GM12891 (cell line): ENCODE data around the gene ARV1.

ENCODE experiments used
- DNase-seq: peaks from one replicate; pipeline ENCODE4 v3.0.0; 2011; ENCODE audit warnings: low spot score; ENCODE audit not compliant: insufficient read length
- FAIRE-seq: peaks from 2 replicates; lab custom pipeline; 2011; peaks lifted over from hg19 to GRCh38; lab: Jason Lieb, UNC
- PAX5 ChIP-seq: IDR thresholded peaks from 2 replicates; pipeline ENCODE4 v1.6.1; 2011; ENCODE audit warnings: low read length, moderate library complexity, mild to moderate bottlenecking; ENCODE audit not compliant: insufficient read depth, severe bottlenecking
- POLR2A ChIP-seq: IDR thresholded peaks from 2 replicates; pipeline ENCODE4 v1.6.1; 2011; ENCODE audit warnings: low read depth, low read length, control low read depth
- POLR2AphosphoS5 ChIP-seq: IDR thresholded peaks from 2 replicates; pipeline ENCODE4 v1.6.1; 2011; ENCODE audit warnings: low read depth, low read length, control low read depth
- POU2F2 ChIP-seq: IDR thresholded peaks from 2 replicates; pipeline ENCODE4 v1.6.1; 2011; ENCODE audit warnings: low read depth, mild to moderate bottlenecking, control low read depth, low read length, moderate library complexity
- SPI1 ChIP-seq: IDR thresholded peaks from 2 replicates; pipeline ENCODE4 v1.6.1; 2011; ENCODE audit warnings: low read depth, low read length, control low read depth
- TAF1 ChIP-seq: IDR thresholded peaks from 2 replicates; pipeline ENCODE4 v1.6.1; 2011; ENCODE audit warnings: low read depth, low read length, control low read depth

Gene ARV1

GRCh38 chr1:231049121-231049979, 70.5 kb downstream of the ARV1 start:
- TF ChIP-seq TAF1, result no peak
- TF ChIP-seq POU2F2, result no peak
- no peak for TF ChIP-seq POLR2AphosphoS5
- no peak for TF ChIP-seq PAX5
- no peak for TF ChIP-seq POLR2A
- no peak for TF ChIP-seq SPI1
- DNase-seq, result no peak
- no peak for FAIRE-seq
